GM18508 (cell line): ENCODE results near the gene SLC25A11.
A peak's percentile ranks its signal among the peaks of the same experiment; 100 is the strongest.

Experiments used
- ATAC-seq: cut with Tn5 transposase; IDR thresholded peaks from one replicate; pipeline ENCODE4 v1.9.1; 2021; ENCODE audit warnings: moderate number of reproducible peaks; ENCODE audit not compliant: insufficient read depth, unreplicated experiment

SLC25A11 gene

GRCh38 chr17:4939796-4940554, at the start of gene SLC25A11, which contains the start of gene RNF167:
Gene SLC25A11 (minus strand): TSS chr17:4940046. CDS start chr17:4939910, 136 bp downstream.
Gene RNF167 (plus strand): TSS chr17:4940268. CDS start chr17:4940910, 642 bp downstream.
- peak; percentile 46 for ATAC-seq

- no peak for ATAC-seq
These were observed 48.1 kb upstream of the SLC25A11 start for GRCh38 chr17:4987767-4988567.

DNA sequence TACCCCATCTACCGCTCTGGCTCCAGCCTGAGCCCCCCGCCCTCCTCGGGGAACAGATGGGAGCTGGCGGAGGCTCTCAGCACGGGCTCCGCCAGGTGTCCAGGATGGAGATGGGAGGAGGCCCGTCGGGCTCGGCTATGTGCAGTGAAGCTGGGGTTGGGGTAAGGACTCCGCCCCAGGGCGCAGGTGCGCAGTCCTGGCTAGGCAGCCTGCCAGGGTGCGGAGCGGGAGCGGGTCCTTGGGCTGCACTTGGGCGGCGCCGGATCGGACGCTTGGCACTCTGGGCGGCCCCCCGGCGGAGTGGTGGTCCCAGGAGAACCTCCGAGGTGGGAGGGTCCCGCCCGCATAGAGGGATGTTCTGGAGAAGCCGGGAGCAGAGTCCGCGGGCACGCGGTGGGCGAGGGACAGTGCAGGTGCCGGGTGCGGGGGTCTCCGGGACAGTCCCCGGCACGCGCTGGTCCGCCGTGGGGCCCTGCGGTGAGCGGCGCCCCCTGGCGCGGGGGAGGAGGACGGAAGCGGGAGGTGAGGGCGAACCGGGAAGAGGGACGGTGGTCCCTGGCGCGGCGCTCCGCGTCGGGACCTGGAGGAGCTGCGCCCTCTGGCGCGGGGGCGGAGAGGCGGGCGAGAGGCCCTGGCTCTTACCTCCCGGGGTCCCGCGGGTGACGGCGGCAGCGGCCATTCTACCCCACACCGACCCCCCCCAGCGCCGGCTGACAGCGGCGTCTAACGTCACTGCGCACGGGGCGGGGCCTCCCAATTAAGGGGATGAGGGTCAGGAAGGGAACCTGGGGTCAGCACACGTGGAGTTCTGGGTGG, 47.3 kb upstream of the SLC25A11 start, which contains the start of gene CAMTA2:
Gene CAMTA2, minus strand, starts transcription at position 725 of the 816 bp plus-strand sequence. CDS start 1,453 bp downstream, outside the sequence.
- no peak for ATAC-seq

GRCh38 chr17:4986403-4986802, 46.6 kb upstream of the SLC25A11 start:
- ATAC-seq: no peak

- ATAC-seq: no peak
These were observed 42.5 kb upstream of the SLC25A11 start for GRCh38 chr17:4982305-4982704.

- no peak for ATAC-seq
These were observed 40.9 kb upstream of the SLC25A11 start for GRCh38 chr17:4980644-4981216.

DNA sequence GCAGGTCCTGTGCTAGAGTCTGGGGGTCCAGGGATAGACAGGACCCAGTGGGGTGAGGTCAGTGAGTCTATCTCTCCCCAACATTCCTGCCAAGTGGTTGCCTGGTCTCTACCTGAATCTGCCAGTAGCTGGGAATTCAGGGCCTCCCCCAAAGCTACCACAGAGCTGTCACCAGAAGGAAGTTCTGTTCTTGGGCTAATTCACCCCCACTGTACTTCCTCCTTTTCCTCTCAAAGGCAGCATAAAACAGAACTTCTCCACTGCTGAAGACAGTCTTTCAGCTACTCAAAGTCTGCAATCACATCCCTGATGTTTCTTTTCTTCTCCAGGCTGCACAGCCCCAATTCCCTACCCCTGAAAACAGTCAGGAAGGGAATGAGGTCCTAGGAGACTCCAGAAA, 38.9 kb upstream of the SLC25A11 start:
- no peak for ATAC-seq

DNA sequence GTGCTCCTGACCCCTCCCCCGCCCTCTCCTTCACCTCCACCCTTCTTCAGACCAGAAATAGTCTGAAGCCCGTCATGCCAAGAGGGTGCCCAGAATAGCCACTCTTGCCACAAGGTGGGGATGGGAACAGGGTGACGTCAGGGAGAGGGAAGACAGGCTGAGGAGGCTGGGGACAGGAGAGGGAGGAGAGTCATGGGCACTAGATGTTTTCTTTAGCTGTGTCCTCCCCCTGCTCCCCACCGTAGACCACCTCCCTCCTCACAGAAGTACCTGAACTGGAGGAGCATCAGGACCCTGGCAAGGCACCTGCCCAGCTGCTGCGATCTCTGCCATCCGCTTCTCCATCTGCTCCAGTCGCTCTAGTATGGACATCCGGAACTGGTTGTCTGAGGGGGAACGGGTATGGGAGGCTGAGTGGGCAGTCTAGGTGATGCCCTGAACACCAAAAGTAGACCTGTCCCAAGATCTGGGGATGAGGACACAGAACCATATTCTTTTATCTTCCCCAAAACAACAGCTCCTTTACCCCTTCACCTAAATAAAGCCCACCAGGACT, 34.3 kb upstream of the SLC25A11 start:
- no peak for ATAC-seq

DNA sequence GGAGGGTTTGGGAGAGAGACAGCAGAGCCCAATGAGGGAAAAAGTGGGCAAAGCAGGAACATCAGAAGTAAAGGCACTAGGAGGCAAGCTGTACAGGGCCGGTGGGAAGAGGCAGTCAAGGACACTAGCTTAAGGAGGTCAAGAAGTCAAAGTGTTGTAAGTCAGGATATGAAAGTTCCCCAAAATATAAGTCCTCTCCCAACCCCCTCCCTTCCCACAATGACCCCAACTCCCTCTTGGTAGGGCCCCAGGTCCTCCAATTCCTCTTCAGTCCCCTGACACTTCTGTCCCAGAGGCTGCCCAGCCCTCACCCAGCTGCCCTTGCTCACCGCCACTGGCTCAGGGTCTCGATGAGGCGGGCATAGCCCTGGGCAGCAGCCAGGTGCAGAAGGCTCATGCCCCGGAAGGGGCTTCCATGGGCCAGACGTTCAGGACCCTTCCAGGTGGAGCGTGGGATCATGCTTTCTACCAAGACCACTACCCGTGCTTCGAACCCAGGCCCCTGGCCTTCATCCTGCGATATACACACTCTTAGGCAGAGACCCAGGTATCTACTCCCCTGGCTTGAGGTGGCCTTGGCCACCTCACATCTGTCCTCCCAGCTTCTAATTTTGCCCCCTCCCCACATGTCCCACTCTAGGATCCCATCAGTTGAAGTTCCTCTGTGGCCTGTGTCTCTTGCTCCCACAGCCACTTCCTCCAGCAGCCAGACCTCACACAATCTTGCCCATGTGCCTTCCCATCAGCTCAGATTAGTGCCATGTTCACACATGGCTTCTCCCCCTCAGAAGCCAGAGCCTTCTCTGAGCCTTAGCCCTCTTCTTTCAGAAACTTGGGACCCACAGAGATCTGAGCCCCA, 33.6 kb upstream of the SLC25A11 start:
- ATAC-seq: no peak

GRCh38 chr17:4972752-4973151, 32.9 kb upstream of the SLC25A11 start:
- ATAC-seq: no peak

- ATAC-seq: no peak
These were observed 32.5 kb upstream of the SLC25A11 start for GRCh38 chr17:4972322-4972721.

DNA sequence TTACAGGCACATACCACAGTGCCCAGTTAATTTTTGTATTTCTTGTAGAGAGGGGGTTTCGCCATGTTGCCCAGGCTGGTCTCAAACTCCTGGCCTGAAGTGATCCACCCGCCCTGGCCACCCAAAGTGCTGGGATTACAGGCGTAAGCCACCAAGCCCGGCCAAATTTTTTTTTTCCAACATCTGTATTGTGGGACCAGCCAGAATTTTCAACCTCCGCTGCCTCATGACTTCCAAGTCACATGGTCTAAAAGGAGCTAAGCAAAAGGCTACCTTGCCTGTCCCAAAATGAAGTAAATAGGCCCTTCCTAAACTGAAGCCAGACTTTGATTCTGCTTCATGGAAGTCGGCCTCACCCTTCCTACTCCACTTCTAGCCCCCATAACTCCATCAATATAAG, 32.0 kb upstream of the SLC25A11 start:
- ATAC-seq: no peak

- no peak for ATAC-seq
These were observed 30.4 kb upstream of the SLC25A11 start for GRCh38 chr17:4970273-4970672.

GRCh38 chr17:4969551-4970173, 29.8 kb upstream of the SLC25A11 start:
- ATAC-seq: no peak

DNA sequence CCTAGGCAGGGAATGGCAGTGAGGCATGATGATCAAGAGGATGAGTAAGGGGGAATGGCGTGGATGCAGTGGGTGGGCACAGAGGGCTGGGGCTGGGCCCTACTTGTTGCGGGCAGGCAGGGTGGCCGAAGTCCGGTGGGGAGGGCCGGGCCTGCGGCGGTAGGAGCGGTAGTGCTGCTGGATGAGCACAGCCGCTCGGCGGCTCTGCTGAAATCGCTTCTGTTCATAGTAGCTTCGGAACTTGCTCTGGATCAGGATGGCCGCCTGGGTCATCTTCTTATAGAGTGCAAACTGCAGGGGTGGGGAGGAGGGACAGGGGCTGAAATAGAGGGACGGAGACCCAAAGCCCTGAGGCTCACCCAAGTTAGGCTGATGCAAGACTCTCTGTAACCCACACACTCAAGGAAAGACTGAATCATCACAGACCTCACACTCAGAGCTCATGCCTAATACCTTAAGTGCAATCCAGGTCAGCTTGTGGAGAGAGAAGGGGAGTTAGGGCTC, 29.3 kb upstream of the SLC25A11 start:
- no peak for ATAC-seq

- no peak for ATAC-seq
These were observed 28.7 kb upstream of the SLC25A11 start for GRCh38 chr17:4968486-4969046.

DNA sequence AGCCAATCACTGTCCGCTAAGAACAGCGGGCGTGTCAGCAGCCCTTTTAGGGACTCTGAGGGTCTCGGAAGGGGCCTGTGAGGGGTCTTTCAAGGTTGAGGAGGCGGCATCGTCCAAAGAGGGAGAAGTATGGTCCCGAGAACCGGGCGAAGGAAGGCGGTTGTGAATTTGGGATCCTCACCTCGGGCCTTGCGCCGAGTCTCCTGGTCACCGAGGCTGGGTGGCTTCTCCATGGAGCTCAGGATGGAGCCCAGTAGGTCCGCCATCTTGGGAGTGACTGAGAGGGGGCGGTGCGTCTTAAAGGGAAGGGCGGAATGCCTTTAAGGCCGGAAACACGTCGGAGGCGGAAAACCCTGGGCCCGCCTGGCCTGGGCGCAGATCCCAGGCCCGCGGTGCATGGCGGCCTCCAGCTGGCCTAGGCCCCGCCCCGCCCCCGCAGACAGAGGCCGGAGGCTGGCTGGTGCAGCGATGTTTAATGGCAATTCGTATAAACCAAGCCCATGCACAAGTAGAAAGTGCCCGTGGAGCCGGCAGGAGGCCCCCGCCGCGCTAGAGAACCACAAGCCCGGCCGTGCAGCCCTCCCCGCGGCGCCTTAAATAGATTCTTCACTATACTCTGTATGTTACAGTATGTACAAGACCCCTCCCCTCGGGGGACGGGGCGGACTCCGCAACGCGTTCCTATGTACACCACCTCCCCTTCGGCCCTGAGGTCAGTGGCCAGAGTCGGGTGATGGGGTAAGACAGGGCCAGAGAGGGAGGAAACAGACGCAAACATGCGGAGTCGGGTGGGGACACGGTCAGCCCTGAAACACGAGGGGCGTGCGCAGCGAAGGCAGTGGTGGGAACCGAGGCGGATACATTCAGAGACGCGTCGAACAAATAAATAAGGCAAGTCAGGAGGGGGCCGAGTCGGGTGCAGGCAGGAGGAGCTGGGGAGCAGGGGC, 28.0 kb upstream of the SLC25A11 start, which contains the start of gene SPAG7:
Gene SPAG7, minus strand, starts transcription at position 279 of the 947 bp plus-strand sequence. Its CDS starts 13 bp downstream, at position 266.
- ATAC-seq: peak; percentile 32
